Stimulated activated CD8-positive, alpha-beta memory T cell treated with anti-CD3 and anti-CD28 coated beads, Interleukin-4, amount 100 ng/mL, for 24 hours (primary cell): Measurements from ENCODE around the gene GTF3C1.

Experiments
- DNase-seq: peaks from one replicate; pipeline ENCODE4 v3.0.0-alpha.2; 2020; ENCODE audit warnings: low read depth

The GTF3C1 gene

DNA sequence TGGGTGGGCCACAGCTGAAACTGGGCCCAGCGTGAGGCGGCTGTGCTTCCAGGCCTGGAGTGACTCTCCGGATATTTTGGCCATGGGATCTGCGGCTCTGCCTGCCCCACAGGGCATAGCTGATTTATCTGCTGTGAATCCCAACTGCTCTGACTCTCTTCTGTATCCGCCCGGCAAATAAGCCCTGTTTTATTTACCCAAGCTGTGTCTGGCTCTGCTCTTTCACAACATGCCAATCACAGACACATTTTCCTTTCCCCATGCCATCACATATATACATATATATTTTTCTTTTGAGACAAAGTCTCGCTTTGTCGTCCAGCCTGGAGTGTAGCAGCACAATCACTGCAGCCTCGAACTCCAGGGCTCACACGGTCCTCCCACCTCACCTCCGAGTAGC, 33.3 kb downstream of the GTF3C1 start:
- DNase-seq = no peak

- no peak for DNase-seq
These were observed 33.8 kb downstream of the GTF3C1 start for GRCh38 chr16:27515874-27516353.

DNA sequence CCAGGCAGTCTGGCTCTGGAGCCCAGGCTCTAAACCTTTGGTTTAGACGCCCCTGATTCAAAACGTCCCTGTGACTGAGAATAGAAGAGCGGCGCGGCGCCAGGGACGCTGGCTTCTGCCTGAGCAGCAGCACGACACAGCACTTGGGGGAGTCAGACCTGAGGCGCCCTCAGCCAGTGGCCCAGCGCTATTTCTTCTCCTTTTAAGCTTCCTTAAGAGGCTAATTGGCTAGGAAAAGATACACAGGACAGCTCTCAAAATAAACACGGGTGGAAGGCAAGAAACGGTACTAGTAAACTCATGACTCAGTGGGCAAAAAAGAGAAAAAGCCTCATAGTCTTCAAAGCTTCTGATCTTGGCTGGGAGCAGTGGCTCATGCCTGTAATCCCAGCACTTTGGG, 34.9 kb downstream of the GTF3C1 start:
- no peak for DNase-seq

DNA sequence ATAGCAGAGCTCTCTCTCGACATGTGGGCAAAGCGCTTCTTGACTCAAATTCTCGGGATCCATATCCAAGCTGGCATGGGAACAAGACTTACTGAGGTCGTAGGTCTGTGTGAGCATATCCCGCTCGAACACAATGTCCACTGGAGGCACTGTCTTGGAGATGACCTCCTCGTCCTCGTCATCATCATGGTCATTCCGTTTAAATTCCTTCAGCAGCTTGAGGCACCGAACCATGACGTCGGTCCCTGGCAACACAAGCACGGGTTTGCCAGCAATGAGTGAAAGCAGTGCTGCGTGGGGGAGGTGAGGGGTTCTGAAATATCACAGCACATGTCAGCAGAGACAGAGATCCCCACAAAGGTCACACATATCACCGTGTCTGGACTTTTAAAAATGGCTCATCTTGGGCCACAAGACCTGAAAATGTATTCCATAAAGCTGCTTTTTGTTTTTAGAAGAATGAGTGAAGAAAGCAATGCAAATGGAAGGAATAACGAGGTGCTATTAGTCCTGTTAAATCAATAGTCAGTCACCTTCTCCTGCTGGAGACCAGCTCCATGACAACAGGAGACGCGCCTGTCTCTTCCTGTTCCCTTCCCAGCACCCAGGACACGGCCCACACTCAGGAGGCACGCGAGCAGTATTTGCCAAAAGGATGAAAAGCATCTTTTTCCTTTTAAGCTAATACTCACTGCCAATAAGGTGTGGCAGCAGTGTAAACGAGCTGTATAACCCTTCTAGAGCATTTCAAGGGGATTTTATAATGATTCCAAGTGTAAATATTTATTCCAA, 37.9 kb downstream of the GTF3C1 start:
- no peak for DNase-seq

DNA sequence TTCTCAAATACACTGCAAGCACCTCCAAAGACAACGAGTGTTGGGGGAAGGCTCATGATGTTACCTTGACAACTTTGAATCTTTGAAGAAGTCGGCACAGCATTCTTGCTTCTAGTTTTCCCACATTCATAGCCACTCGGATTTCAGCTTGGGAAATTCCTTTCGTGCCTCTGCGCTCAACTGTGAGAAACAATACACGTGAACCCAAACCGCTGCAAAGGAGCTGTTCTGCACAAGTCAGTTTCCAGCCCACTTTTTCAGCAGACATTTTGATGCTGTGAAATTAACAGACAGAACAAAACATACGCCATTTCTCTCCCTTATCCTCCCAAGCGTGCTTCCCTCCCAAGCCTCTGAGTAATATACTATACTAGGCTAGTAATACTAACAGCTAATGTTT, 41.2 kb downstream of the GTF3C1 start:
- no peak for DNase-seq

DNA sequence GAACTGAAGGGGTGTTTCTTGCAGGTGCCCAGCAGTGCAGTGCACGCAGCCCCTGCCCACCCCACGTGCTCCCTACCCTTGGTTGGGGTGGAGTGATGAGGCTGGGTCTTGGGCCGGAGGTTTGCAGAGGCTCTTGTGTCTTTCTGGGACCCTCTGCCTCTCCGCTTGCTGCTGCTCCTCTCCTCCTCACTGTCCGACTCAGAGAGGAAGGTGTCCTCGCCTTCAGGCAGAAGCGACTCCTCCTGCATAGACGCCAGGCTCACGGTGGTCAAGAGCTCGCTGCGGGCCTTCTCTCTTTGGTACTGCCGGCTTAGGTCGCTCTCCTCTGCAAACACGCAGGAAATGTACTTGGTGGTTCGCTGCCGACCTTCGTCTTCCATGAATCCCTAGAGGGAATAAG, 42.9 kb downstream of the GTF3C1 start:
- no peak for DNase-seq

- DNase-seq = no peak
These were observed 44.1 kb downstream of the GTF3C1 start for GRCh38 chr16:27505297-27506236.

DNA sequence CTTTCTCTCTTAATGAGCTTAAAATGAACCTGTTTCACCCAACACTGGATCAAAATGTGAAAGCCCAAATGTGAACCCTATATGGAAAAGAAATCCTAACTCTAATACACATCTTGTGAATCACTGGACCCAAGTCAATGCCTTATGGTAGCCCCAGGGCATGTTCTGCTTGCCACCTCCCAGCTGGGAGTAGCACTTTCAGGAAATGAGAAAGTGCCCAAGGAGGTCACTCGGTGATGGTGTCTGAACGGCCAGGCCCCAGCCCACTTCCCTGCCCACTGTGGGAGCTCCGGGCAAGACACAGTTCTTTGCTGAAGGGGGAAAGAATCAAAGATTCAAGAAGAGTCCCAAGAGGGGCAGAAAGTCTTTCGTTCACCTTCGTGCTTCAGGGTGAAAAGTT, 46.1 kb downstream of the GTF3C1 start:
- DNase-seq = no peak

DNA sequence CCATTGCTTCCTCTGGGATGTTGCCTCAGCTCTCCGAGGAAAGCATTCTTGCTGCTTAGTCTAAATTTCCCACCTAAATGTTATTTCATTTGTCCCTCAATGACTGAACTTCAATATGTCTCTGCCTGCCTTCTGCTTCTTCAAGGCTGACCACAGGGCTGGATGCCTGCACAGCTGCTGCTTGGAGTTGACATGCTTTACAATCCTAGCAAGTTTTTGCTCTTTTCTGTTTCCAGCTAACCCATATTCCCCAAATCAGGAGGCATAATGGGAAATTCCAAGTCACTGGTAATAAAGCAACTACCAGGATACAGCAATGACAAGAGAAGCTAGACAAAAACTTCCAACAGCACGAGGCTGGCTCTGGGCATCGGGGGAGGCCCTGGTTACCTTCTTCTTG, 48.9 kb downstream of the GTF3C1 start:
- no peak for DNase-seq

DNA sequence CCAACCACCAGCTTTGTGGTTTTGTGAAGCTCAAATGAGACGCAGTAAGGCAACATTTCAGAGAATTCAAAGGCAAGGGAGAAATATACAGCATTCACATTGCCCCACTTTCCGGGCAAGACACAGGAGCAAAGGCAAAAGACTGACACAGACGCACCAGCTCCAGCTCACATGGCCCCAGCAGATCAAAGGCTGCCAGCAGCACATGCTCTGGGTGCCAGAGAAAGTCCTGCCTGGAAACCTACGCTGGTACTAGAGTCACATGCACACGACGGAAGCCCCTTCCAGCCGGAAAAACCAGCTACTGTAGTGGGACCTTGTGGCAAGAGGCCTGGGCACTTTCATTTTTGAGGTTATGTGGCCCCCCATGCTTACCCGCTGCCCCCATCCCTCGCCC, 50.1 kb downstream of the GTF3C1 start:
- no peak for DNase-seq

DNA sequence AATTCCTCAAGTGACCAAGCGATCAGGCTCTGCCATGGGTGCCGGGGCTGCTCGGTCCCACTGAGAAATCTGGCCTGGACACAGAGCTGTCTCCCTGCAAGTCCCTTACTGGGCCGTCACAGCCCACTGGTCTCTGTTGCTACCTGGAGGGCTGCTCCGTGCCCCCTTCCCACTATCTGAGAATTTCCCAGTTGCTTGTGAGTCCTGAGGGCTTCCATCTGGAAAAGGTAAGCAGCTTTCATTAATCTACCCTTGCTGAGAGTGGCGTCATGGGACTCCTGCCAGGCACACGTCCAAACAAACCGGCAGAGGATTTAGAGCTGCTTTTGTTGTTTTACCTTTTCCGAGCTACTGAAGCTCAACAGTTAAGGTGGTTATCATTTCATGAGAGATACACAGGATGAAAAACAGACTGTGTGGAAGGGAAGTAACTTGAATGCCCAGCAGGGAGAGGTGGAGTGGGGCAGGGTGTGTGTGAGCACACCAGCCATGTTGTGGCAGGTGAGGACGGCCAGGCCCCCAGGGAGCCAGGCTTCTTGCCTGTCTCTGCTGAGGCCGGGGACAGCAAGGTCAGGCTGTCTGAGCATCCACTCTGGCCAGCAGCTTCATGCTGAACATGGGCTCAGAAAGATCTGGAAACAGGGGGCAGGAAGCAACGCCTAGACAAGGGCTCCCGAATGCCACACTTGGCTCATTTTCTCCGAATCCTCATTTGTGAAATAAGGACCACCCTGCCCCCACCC, 50.6 kb downstream of the GTF3C1 start:
- no peak for DNase-seq

- no peak for DNase-seq
These were observed 51.5 kb downstream of the GTF3C1 start for GRCh38 chr16:27498031-27498825.

DNA sequence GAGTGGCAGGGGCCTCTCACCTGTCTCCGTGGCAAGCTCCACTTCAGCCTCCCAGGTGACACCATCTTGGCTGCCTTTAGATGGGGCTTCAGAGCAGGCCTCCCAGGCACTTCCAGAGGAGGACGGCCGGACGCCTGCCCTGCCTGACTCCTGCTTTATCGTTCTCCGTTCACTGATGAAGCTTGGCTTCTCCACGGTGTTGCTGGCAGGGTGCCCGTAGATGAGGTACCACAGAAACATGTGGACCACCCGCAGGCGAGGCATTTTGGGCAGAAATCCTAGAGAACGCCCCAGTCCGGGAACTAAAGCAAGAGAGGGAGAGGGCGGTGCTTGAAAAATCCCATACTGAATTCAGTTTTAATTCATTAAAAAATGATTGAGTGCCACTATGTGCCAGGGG, 54.5 kb downstream of the GTF3C1 start:
- DNase-seq = no peak

DNA sequence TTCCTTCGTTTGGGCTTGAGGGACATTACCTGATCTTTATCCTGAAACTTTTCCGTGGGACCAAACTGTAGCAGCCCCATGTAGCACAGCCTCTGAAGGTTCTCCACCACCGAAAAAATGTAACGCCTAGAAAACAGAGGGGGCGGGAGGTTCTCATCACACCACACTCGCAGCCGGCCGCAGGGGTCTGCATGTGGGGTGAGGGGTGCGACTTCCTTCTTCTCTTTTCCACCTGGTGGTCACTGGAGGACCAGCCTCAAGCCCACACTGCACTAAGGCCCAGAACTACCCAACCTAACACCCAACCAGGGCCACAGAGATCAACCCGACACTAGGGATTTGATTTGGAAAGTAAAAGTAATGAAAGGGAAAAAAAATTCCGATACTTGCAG, 57.1 kb downstream of the GTF3C1 start:
- DNase-seq = no peak

- no peak for DNase-seq
These were observed 57.7 kb downstream of the GTF3C1 start for GRCh38 chr16:27491894-27492587.

DNA sequence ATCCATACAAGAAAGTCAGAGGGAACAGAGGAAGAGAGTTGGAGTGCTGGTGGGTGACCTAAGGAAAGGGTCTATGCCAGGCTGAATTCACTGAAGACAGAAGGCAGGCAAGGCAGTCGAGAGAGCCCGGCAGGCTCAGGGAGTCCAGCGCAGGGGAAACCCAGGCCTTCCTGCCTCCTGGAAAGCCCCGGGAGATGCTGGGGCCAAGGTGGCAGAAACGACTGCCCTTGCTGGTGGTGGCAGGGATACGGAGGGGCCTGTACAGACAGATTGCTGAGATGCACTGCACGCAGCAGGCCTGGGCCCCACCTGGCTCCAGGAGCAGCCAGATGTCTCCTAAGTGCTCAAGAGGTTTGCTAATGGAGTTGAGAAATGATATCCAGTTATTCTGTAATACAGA, 59.8 kb downstream of the GTF3C1 start:
- DNase-seq = no peak

DNA sequence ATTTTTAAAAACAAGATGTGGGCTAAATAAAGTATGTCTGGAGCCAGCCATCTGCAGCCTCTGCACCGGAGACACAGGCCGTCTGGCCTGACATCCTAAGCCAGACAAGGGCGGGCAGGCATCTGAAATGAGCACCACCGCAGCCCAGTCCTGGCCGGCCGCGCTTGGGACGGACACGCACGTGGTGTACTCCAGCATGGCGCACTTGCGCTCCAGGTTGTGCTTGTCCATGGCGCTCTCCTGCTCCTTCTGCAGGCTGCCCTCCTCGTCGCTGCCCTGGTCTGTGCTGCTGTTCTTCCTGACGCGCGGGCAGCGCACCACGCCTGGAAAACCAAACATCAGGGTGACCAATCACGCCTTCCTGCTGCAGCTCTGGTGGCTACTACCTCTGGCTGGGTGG, 60.3 kb downstream of the GTF3C1 start:
- DNase-seq = no peak

DNA sequence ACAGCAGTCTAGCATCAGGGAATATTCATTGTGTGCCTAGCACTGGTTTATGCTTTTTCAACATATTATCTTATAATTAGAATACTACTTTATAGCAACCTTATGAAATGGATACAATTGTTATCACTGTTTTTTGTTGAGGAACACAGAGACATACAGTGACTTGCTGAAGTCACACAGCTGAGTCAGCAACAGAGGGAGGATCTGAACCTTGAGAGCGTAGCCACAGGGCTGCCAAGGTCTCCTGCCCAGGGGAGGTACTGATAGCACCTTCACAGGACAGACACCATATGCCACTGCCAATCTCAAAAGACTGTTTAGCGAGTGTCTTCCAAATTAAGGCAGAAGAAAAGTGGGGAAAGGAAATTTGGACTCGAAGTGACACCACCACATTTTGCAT, 63.0 kb downstream of the GTF3C1 start:
- DNase-seq = no peak

- no peak for DNase-seq
These were observed 63.4 kb downstream of the GTF3C1 start for GRCh38 chr16:27486344-27486743.

GRCh38 chr16:27485811-27486210, 63.9 kb downstream of the GTF3C1 start:
- DNase-seq = no peak

DNA sequence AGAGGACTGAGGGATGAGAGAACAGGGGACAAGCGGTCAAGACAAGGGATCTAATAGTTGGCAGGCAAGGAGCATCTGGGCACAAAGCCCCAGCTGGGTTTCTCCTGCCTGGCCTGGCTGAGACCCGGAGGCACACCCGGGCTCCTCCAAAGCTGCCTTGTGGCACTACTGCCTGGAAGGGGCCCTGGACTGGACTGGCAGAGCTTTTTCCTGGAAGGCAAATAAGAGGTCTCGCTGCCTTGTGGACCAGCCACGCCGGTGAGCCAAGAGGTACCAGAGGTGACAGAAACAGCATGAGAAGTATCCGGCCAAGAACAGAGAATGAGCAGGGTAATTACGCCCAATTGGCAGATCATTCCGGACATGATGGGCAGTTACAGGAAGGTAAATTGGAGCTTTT, 64.6 kb downstream of the GTF3C1 start:
- no peak for DNase-seq
